Measurements from ENCODE around the gene ARHGEF11.
"Not testable (repeated sequence)": the region's sequence is repeated elsewhere in the genome, so short reads cannot be mapped to it uniquely, and the experiment has no call there.

The ARHGEF11 gene

GRCh38 chr1:157045250-157046218 is at the start of gene ARHGEF11:
Gene ARHGEF11 (minus strand): TSS chr1:157045742. CDS start chr1:157044330, 1,412 bp downstream.
- DNase-seq (ENCODE audit: low read depth) = no peak

- DNase-seq (ENCODE audit: low read depth) = no peak
Measured at GRCh38 chr1:157095091-157095490, 49.5 kb upstream of the ARHGEF11 start.

- DNase-seq (ENCODE audit: low read depth) = no peak
Measured at GRCh38 chr1:157092831-157093230, 47.3 kb upstream of the ARHGEF11 start.

GRCh38 chr1:157091668-157092273 is 46.2 kb upstream of the ARHGEF11 start:
- no peak for DNase-seq (ENCODE audit: low read depth)

GRCh38 chr1:157091186-157091585 is 45.6 kb upstream of the ARHGEF11 start:
- DNase-seq (ENCODE audit: low read depth) = no peak

DNA sequence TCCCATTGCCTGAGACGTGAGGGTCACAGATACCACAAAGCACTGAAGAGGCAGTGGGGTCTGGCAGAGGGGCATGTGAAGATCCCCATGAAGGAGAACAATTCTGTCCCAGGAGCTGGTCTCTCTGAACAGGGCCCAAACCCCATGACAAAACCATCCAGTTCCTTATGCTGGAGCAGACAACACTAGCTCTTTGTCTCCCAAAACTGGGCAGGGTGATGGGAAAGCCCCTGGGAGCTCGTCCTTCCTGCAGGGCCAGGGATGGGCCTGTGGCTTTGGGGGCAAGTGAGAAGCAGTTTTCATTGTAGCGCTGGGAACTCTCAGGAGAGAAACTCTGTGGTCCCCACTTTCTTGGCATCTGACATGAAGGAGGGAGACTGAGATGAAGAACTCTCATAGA is 45.2 kb upstream of the ARHGEF11 start:
- no peak for DNase-seq (ENCODE audit: low read depth)

DNA sequence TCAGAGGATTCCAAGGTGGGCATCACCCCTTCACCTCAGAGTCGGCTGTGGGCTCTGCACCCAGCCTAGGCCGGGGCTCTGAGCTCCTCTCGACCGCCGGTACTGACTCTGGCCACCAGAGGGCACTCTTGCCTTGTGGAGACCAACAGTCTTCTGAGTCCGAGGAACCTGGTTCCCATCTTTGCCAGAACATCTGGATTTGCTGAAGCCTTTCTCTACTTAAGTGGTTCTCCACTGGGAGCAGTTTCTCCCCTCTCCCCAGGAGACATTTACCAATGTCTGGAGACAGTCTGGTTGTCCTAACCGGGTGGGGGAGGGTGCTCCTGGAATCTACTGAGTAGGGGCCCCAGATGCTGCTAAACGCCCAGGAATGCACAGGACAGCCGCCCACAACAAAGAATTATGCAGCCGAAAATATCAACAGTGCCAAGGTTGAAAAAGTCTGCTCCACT is 44.7 kb upstream of the ARHGEF11 start:
- DNase-seq (ENCODE audit: low read depth) = peak; percentile 70

- no peak for DNase-seq (ENCODE audit: low read depth)
Measured at GRCh38 chr1:157089789-157090188, 44.2 kb upstream of the ARHGEF11 start.

DNA sequence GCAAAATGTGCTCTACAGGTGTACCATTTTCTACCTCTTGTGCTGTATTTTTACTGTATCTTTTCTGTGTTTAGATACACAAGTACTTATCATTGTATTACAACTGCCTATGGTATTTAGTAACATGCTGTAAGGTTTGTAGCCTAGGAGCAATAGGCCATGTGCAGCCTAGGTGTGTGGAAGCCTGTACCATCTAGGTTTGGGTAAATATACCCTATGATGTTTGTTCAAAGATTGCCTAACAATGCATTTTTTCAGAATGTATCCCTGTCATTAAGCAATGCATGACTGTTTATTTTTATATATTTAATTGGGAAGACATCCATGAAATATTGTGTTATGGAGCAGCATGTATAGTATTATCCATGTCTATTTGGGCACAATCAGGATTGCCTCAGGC is 43.1 kb upstream of the ARHGEF11 start:
- no peak for DNase-seq (ENCODE audit: low read depth)

DNA sequence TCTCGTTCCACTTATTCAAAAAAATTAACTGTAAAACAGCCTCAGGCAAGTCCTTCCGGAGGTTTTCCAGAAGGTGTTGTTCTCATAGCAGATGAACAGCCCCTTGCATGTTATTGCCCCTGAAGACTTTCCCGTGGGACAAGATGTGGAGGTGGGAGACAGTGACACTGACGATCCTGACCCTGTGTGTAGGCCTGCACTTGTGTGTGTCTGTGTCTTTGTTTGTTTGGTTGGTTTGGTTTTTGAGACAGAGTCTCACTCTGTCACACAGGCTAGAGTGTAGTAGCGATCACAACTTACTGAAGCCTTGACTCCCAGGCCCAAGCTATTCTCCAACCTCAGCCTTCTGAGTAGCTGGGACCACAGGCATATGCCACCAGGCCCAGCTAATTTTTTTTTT is 41.5 kb upstream of the ARHGEF11 start:
- no peak for DNase-seq (ENCODE audit: low read depth)

DNA sequence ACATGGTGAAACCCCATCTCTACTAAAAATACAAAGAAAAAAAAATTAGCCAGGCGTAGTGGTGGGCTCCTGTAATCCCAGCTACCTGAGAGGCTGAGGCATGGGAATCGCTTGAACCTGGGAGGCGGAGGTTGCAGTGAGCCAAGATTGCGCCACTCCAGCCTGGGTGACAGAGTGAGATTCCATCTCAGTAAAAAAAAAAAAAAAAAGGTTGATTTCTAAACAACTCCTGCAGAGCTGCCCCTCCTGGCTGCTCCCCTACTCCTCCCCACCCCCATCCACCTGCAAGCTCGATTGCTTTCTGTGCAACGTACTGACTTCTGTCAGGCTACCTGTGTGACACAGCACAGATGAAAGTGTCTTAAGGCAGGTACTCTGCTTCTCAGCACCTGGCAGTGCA is 40.8 kb upstream of the ARHGEF11 start:
- no peak for DNase-seq (ENCODE audit: low read depth)

DNA sequence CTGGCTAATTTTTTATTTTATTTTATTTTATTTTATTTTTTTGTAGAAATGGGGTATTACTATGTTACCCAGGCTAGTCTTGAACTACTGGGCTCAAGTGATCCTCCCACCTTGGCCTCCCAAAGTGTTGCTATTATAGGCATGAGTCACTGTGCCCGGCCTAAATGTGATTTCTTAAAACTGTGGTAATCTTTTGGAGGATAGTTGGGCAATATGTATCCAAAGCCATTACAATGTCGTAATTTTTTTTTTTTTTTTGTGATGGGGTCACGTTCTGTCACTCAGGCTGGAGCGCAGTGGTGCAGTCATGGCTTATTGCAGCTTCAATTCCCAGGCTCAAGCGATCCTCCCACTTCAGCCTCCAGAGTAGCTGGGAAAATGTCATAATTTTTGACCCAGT is 39.9 kb upstream of the ARHGEF11 start:
- no peak for DNase-seq (ENCODE audit: low read depth)

GRCh38 chr1:157084720-157085119 is 39.2 kb upstream of the ARHGEF11 start:
- DNase-seq (ENCODE audit: low read depth) = no peak

DNA sequence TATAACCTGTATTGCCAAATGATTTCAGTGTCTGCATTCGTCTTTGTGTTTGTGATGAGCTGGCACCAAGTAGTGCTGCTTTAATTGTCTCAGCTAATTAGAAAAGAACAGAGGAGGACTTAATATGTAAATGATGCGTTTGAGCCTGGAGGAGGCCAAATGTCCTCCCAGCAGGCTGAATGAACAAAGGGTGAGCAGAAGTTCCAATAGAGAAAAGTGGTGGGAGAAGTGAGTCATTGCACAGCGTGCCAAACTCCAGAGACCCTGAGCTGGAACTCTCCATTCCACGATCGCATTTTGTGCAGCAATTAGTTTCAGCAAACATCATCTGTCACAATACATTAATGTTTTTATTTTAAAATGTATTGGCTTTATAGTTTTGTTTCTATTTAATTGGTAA is 36.2 kb upstream of the ARHGEF11 start:
- DNase-seq (ENCODE audit: low read depth) = no peak

GRCh38 chr1:157080714-157081113 is 35.2 kb upstream of the ARHGEF11 start:
- no peak for DNase-seq (ENCODE audit: low read depth)

- no peak for DNase-seq (ENCODE audit: low read depth)
Measured at GRCh38 chr1:157077394-157077793, 31.9 kb upstream of the ARHGEF11 start.

DNA sequence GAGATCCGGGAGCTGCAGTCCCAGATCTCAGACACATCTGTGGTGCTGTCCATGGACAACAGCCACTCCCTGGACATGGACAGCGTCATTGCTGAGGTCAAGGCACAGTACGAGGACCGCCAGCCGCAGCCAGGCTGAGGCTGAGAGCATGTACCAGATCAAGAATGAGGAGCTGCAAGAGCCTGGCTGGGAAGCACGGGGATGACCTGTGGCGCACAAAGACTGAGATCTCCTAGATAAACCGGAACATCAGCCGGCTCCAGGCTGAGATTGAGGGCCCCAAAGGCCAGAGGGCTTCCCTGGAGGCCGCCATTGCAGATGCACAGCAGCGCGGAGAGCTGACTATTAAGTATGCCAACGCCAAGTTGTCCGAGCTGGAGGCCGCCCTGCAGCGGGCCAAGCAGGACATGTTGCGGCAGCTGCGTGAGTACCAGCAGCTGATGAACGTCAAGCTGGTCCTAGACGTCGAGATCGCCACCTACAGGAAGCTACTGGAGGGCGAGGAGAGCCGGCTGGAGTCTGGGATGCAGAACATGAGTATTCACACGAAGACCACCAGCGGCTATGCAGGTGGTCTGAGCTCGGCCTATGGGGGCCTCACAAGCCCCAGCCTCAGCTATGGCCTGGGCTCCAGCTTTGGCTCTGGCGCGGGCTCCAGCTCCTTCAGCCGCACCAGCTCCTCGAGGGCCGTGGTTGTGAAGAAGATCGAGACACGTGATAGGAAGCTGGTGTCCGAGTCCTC is 28.6 kb upstream of the ARHGEF11 start:
- no peak for DNase-seq (ENCODE audit: low read depth)

GRCh38 chr1:157069601-157070000 is 24.1 kb upstream of the ARHGEF11 start:
- no peak for DNase-seq (ENCODE audit: low read depth)

DNA sequence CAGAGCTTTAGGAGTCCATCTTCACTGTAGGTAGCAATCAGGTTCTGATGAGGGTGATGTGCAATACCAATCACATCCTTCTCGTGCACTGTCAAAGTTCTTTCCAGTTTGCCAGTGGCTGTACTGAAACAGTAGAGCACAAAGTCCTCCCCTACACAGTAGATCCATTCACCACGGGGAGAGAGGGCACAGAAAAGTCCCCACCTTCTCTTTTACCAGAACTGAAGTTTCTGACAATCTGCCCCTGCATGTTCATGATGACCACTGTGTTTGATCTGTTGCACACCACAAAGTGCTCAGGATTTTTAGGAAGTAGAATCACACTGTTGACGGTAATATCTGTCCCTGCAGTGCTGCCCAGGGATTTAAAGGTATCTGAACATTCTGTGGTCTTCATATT is 13.7 kb upstream of the ARHGEF11 start:
- DNase-seq (ENCODE audit: low read depth) = not testable (repeated sequence)

DNA sequence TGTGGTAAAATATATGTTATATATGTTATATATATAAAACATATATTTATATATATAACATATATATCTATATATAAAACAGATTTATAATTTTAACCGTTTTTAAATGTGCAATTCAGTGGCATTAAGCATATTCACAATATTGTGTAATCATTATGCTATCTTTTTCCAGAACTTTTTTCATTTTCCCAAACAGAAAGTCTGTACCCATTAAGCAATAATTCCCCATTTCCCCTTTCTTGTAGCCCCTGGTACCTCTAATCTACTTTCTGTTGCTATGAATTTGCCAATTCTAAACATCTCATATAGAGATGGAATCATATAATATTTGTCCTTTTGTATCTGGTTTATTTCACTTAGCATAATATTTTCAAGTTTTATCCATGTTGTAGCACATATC is 10.7 kb upstream of the ARHGEF11 start:
- no peak for DNase-seq (ENCODE audit: low read depth)

DNA sequence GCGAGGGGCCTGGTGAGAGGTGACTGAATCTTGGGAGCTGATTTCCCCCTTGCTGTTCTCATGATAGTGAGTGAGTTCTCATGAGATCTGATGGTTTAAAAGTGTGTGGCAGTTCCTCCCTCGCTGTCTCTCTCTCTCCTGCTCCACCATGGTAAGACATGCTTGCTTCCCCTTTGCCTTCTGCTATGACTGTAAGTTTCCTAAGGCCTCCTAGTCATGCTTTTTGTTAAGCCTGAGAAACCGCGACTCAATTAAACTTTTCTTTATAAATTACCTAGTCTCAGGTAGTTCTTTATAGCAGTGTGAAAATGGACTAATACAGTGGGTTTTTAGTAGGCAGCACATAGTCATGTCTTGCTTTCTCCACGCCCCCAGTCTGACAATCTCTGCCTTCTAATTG is 10.2 kb upstream of the ARHGEF11 start:
- DNase-seq (ENCODE audit: low read depth) = not testable (repeated sequence)

- DNase-seq (ENCODE audit: low read depth) = no peak
Measured at GRCh38 chr1:157050836-157051235, 5.3 kb upstream of the ARHGEF11 start.

DNA sequence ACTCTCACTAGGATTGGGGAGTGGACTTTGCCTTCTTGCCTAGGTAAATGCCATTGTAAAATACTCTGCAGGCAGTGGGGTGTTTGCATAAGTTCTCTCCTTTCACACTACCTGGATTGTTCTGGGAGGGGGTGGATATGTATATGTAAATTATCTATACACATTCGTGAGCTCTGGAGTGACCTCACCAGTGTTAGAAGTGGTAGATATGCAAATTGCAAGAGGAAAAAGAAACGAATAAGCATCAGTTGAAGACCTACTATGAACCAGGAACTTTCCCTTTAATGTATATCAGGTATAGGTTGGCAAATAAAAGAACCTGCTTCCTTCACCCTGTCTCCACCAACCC is 1.5 kb upstream of the ARHGEF11 start:
- no peak for DNase-seq (ENCODE audit: low read depth)
